H4 (cell line): ENCODE measurements around the gene PPP4R2. TPM values are rescaled to one million over a fixed set of nuclear protein-coding genes. Genes with fewer than 3 reads are reported as not detected.

Experiments
- DNase-seq: peaks from one replicate; pipeline ENCODE4 v3.0.0-alpha.2; 2015; ENCODE audit warnings: low spot score
- total RNA-seq: library from RNA; depleted of rRNA; stranded (reverse); fragments of >200 nt; shearing (Covaris generic); gene quantifications from 2 replicates; pipeline ENCODE4 v1.2.3, GENCODE V29; 2014; rRNA removed

The PPP4R2 gene
- total RNA-seq: 18.4 and 30.0 TPM in 2 replicates

DNA sequence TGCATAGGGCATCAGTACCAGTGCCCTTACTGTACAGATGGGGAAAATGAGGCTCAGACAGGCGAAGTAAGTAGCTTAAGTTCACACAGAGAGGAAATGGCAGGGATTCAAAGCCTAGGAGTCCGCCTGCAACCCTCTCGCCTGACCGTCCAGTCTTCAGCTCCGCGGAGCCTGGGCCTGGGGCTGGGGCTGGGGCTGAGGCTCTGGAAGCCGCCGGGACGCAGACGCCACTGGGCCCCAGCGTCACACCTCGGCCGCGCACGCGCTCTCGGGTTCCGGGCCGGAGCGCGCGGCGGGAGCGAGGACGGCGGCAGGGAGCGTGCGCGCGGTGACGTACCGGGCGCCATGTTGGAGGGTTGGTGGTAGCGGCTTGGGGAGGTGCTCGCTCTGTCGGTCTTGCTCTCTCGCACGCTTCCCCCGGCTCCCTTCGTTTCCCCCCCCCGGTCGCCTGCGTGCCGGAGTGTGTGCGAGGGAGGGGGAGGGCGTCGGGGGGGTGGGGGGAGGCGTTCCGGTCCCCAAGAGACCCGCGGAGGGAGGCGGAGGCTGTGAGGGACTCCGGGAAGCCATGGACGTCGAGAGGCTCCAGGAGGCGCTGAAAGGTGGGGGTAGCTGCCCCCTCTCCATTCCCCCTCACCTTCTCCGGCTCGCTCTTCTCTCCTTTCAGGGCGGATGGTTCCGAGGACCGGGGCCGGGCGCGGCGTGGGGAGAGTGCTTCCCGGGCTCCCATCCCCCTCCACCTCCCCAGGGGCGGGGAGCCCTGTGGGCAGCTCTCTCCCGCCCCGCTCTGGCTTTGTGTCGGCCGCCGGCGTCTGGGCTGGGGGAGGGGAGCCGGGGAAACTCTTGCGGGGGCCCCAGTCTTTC is at the start of gene PPP4R2:
PPP4R2 (plus strand) TSS at position 339 of the 861 bp plus-strand sequence; CDS start at position 566, 227 bp downstream.
- peak; percentile 82 for DNase-seq

DNA sequence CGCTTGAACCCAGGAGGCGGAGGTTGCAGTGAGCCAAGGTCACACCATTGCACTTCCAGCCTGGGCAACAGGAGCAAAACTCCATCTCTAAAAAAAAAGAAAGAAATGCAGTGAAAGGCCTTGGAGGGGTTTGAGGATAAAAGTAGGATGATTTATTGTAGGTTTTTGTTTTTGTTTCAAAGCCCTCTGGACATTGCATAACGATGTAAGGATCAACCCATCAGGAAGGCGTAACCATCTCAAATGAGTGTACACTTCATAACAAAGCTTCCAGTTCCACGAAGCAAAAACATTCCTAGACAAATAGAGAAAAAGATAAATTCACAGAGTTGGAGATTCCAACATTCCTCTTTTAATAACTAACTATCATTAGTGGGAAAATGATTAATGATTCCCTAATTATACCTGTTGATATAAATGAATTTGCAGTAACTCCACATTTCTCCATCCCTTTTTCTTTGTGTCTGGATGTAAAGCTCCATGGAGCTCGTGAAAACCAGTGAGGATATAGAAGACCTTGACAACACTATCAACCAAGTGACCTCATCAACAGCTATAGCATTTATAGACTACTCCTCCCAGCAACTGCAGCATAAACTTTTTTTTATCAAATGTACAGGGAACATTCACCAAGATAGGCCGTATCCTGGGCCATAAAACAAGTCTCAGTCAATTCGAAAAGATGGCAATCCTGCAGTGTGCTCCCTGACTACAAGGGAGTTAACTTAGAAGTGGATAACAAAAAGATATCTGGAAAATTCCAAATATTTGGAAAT is 48.7 kb upstream of the PPP4R2 start:
- no peak for DNase-seq

- no peak for DNase-seq
Observed at GRCh38 chr3:72949016-72949415, 47.6 kb upstream of the PPP4R2 start.

- DNase-seq: no peak
Observed at GRCh38 chr3:72950372-72950771, 46.2 kb upstream of the PPP4R2 start.

DNA sequence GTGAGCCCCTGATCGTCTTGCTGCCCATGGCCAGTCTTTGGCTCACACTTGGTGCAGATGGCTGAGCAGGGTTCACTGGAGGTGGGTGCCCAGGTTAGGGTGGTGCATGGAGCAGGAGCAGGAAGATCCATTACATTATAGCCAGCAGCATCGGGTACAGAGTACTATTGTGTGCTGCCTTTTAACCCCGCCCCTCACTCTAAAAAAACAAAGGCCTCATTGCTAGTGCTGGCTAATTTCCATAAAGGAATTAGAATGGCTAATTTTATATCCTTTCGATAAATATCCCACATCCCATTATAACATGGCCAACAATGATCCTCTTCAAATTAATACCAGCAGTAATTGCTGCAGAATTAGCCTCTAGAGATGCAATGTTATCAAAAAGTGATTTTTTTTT is 45.8 kb upstream of the PPP4R2 start:
- no peak for DNase-seq

GRCh38 chr3:72951259-72951722 is 45.3 kb upstream of the PPP4R2 start:
- no peak for DNase-seq

GRCh38 chr3:72953325-72953956 is 43.2 kb upstream of the PPP4R2 start:
- peak; percentile 19 for DNase-seq

DNA sequence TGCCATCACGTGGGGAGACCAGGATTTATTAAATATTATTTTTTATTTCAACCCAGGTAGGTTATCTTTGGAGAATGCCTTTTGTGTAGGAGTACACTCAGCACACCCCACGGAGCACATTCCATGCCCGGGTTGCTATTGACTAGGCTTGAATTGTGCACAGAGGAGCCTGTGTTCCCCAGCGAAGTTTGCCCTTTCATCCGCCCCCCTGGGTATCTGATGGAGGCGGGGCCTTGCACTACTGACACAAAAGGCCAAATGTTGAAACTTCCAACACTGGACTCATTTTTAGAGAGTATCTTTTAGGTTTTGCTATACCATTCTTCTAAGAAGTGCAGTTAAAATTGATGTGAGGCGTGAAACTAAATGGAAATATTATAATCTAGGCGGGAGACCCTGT is 39.3 kb upstream of the PPP4R2 start:
- DNase-seq: no peak

- DNase-seq: no peak
Observed at GRCh38 chr3:72959336-72959735, 37.3 kb upstream of the PPP4R2 start.

DNA sequence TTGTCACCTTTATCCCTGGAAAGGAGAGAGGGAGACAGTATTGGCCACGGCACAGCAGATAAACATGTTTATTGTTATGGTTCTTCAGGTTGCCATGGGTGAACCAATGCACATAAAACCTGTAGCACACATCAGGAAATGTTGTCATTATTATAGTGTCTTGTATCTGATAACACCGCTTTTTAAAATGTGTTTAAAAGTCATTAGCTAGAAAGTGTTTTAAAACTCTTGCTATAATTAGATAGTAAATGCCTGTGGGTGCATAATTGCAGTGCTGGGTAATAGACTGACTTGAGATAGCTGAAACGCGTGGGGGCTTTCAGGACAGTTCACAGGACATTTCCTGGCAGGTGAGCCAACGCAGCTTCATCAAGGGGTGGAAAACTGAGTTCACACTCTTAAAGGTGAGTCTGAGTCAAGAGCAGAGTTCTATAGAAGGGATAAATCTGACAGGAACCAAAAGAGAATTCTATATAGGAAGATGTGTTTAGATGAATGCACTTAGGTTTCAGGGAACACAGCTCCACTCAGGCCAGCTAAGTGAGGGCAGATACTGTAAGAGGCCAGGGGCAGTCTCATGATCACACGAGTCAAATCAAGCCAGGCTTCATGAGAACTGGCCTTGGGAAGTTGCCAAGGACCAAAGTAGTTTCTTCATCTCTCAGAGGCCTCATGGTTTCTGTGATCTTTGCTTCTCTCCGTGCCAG is 35.6 kb upstream of the PPP4R2 start:
- peak; percentile 3 for DNase-seq

DNA sequence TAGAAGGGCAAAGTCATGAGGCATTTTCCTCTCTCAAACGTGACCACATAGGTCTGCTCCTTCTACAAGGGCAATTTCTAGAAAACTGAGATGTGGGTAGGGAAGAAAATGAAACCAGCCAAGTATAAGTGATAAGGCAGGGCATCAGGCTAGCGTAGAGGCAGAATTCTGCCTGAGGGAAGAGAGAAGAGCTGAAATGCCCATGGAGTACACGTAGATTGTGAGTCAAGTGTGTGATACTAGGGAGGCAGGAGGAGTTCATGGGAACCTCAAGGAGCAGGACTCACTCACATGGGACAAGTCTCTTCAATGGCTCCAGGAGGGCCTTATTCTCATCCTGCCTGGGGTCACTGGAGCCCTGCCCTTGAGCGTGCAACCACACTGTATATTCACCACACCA is 34.9 kb upstream of the PPP4R2 start:
- no peak for DNase-seq

- DNase-seq: no peak
Observed at GRCh38 chr3:72962317-72962716, 34.3 kb upstream of the PPP4R2 start.

GRCh38 chr3:72964633-72965032 is 32.0 kb upstream of the PPP4R2 start:
- DNase-seq: no peak

- DNase-seq: no peak
Observed at GRCh38 chr3:72968266-72968664, 28.3 kb upstream of the PPP4R2 start.

DNA sequence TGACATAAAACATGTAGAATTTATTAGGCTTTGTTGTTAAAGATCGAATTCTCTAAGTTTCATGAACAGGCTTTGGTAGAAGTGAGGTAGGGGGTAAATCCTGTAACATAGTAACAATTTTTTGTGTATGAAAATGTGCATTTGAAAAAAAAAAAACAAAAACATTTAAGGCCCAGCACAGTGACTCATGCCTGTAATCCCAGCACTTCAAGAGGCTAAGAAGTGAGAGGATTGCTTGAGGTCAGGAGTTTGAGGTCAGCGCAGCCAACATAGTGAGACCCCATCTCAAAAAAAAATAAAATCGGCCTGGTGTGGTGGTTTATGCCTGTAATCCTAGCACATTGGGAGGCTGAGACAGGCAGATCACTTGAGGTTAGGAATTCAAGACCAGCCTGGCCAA is 26.8 kb upstream of the PPP4R2 start:
- DNase-seq: no peak

DNA sequence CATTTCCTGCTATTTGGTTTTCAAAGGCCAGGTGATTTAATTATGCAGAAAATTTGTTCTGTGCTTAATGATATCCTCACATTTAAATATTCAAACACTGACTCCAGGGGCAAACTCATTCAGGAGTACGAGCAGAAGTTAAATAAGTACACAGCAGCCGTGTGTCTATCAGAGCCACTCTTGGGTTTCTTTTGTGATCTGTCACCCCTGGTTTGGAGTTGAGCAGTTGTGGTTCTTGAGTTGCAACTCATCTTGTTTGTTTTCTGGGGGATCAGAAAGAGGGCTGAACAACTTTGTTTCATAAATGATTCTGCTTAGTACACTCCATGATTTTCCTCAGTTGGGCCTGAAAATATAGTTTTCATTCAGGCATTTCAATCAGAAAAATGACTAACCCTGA is 25.7 kb upstream of the PPP4R2 start:
- no peak for DNase-seq

GRCh38 chr3:72972706-72973030 is 23.9 kb upstream of the PPP4R2 start:
- no peak for DNase-seq

- no peak for DNase-seq
Observed at GRCh38 chr3:72973031-72973723, 23.4 kb upstream of the PPP4R2 start.

- DNase-seq: no peak
Observed at GRCh38 chr3:72973786-72974185, 22.8 kb upstream of the PPP4R2 start.

- no peak for DNase-seq
Observed at GRCh38 chr3:72974956-72975355, 21.7 kb upstream of the PPP4R2 start.

GRCh38 chr3:72976281-72976741 is 20.3 kb upstream of the PPP4R2 start:
- no peak for DNase-seq
